Chondrocyte (in vitro differentiated cells): ENCODE results near the gene NDUFA8. TPM values are rescaled to one million over a fixed set of nuclear protein-coding genes. Genes with fewer than 3 reads are reported as not detected.

Experiments
- DNase-seq: peaks from one replicate; pipeline ENCODE4 v3.0.0; 2021; ENCODE audit warnings: mixed read lengths, low spot score
- H3K27ac Mint-ChIP-seq: one replicate; pipeline ENCODE4 v1.8.0; 2021; ENCODE audit warnings: mild to moderate bottlenecking, moderate library complexity, mixed read lengths; ENCODE audit not compliant: unreplicated experiment
- H3K27me3 Mint-ChIP-seq: 2 replicates; pipeline ENCODE4 v1.8.0; 2021; ENCODE audit warnings: low read depth, mixed read lengths
- H3K36me3 Mint-ChIP-seq: 2 replicates; pipeline ENCODE4 v1.8.0; 2021; ENCODE audit warnings: low read depth, mixed read lengths
- H3K4me1 Mint-ChIP-seq: 2 replicates; pipeline ENCODE4 v1.8.0; 2021; ENCODE audit warnings: low read depth, mild to moderate bottlenecking, mixed read lengths
- H3K4me3 Mint-ChIP-seq: one replicate; pipeline ENCODE4 v1.8.0; 2021; ENCODE audit warnings: mild to moderate bottlenecking, moderate library complexity, mixed read lengths; ENCODE audit not compliant: unreplicated experiment
- H3K9me3 Mint-ChIP-seq: 2 replicates; pipeline ENCODE4 v1.8.0; 2021; ENCODE audit warnings: low read depth, mixed read lengths
- total RNA-seq: library from RNA; stranded (reverse); gene quantifications from 3 replicates; pipeline ENCODE4 v1.2.1, GENCODE V29; 2021
- TF ChIP-seq, protein P1 (sequence below): fragments of 200-600 bp; sonication (generic); IDR thresholded peaks from 2 replicates; pipeline ENCODE4 v1.5.0; 2021; ENCODE audit warnings: antibody characterized with exemption, mild to moderate bottlenecking, moderate library complexity

The NDUFA8 gene
- total RNA-seq, 1 donor from 2014 or later = 47.9 TPM

DNA sequence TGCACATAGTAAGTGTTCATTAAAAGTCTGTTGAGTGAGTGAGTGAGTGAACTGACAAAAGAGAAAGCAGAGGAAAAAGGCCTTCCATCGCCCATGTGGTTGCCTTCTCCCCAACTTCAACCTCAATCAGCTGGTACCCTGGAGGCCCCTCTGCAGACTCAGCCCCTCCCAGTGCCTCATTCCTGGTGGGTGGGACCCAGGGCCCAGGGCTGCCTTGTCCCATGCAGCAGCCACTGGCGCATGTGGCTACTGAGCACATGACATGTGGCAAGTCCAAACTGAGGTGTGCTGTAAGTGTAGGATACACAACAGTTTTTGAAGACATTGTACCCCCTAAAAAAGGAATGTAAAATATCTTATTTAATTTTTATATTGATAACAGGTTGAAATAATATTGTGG is 29.6 kb downstream of the NDUFA8 start:
- no peak overlapping the region for H3K27ac Mint-ChIP-seq
- TF ChIP-seq, protein P1, sequence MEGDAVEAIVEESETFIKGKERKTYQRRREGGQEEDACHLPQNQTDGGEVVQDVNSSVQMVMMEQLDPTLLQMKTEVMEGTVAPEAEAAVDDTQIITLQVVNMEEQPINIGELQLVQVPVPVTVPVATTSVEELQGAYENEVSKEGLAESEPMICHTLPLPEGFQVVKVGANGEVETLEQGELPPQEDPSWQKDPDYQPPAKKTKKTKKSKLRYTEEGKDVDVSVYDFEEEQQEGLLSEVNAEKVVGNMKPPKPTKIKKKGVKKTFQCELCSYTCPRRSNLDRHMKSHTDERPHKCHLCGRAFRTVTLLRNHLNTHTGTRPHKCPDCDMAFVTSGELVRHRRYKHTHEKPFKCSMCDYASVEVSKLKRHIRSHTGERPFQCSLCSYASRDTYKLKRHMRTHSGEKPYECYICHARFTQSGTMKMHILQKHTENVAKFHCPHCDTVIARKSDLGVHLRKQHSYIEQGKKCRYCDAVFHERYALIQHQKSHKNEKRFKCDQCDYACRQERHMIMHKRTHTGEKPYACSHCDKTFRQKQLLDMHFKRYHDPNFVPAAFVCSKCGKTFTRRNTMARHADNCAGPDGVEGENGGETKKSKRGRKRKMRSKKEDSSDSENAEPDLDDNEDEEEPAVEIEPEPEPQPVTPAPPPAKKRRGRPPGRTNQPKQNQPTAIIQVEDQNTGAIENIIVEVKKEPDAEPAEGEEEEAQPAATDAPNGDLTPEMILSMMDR = no peak
- H3K9me3 Mint-ChIP-seq = no peaks in the 10 kb centered on the region
- H3K36me3 Mint-ChIP-seq = no peaks in the 10 kb centered on the region
- H3K4me1 Mint-ChIP-seq = peaks cover 28% of the 10 kb centered on the region
- H3K27me3 Mint-ChIP-seq = peaks cover 9% of the 10 kb centered on the region
- DNase-seq = no peak
- H3K4me3 Mint-ChIP-seq = no peak overlapping the region

DNA sequence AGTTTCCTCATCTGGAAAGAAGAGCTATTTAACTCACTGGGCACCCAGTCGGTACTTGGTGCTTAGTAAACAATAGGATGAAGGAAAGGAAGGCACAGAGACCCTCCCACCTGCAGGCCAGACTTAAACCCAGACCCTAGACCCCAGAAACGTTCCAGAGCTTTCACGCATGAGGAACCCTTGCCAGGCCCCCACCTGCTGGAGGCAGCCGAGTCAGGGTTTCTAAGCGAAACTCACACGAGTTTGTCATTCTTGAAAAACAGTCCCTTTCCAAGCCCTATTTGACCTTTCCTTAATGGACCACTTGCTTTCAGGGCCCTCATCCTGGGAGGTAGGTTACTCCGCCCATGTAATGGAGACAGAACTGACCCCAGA is 30.6 kb downstream of the NDUFA8 start:
- no peak overlapping the region for H3K4me3 Mint-ChIP-seq
- H3K27me3 Mint-ChIP-seq = peaks cover 15% of the 10 kb centered on the region
- no peak for DNase-seq
- H3K9me3 Mint-ChIP-seq = no peaks in the 10 kb centered on the region
- TF ChIP-seq, protein P1 = no peak
- peaks cover 28% of the 10 kb centered on the region for H3K4me1 Mint-ChIP-seq
- no peak overlapping the region for H3K27ac Mint-ChIP-seq
- no peaks in the 10 kb centered on the region for H3K36me3 Mint-ChIP-seq

DNA sequence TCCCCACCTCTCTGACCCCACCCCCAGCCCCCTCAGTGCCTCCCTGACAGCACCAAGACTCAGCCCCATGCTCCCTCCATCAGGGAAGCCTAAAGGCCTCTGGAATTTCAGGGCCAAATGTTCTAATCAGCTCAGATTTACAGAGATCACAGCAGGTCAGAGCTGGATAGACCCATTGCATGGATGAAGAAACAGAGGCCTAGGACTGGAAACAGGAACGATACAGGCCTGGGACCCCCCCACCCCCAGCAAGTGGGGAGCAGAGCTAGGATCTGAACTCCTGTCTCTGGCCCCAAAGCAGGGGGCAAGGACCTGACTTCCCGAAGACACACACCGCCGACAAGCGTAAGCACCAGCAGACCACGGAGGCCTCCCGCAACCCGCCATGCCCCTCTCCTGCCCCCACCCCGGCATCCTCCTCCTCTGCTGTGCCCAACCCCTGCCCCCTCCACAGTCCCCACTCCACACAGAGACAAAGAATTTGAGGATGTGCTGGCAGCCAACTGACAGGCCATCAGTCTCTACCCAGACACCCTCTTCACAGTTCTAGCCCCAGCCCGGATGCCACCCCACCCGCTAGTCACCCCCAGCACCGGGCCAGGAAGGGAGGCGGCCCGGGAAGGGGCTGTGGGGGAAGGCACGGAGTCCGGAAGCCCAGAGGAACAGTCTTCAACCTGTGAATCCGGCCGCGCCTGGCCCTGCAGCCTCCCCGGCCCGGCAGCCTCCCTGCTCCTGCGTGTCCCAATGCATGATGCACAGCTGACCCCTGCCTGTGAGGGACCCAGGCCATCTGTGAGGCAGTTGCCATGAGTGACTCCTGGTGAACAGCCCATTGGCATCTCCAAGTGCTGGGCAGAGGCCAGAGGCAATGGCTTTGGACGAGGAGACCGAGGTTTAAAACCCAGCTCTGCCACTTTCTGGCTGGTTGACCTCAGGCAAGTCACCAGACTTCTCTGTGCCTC is 31.3 kb downstream of the NDUFA8 start:
- no peaks in the 10 kb centered on the region for H3K9me3 Mint-ChIP-seq
- peaks cover 28% of the 10 kb centered on the region for H3K4me1 Mint-ChIP-seq
- TF ChIP-seq, protein P1 = no peak
- H3K27ac Mint-ChIP-seq = no peak overlapping the region
- H3K36me3 Mint-ChIP-seq = no peaks in the 10 kb centered on the region
- no peak overlapping the region for H3K4me3 Mint-ChIP-seq
- no peak for DNase-seq
- peaks cover 17% of the 10 kb centered on the region for H3K27me3 Mint-ChIP-seq

DNA sequence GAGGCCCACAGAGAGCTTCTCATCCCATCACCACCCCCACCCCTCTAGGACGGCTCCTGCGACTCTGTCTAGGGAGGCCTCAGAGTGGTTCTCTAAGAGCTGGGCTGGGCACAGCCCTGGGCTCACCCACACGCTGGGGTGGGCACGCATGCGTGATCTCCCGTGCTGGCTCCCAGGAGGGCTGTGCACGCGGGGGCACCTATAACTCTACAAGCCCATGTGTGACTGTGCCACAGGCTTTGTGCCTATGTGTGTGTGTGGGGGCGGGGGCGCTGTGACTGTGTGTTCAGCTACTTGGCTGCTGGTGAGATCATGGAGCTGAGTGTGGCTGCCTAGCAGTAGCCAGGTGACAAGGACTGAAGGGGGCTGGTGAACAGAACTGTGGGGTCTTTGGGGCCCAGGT is 32.2 kb downstream of the NDUFA8 start:
- Mint-ChIP-seq H3K4me3 (no peak overlapping the region), H3K36me3 (no peaks in the 10 kb centered on the region), H3K27me3 (peaks cover 17% of the 10 kb centered on the region), H3K4me1 (peaks cover 28% of the 10 kb centered on the region), H3K9me3 (no peaks in the 10 kb centered on the region), H3K27ac (no peak overlapping the region)
- TF ChIP-seq, protein P1 = no peak
- no peak for DNase-seq

DNA sequence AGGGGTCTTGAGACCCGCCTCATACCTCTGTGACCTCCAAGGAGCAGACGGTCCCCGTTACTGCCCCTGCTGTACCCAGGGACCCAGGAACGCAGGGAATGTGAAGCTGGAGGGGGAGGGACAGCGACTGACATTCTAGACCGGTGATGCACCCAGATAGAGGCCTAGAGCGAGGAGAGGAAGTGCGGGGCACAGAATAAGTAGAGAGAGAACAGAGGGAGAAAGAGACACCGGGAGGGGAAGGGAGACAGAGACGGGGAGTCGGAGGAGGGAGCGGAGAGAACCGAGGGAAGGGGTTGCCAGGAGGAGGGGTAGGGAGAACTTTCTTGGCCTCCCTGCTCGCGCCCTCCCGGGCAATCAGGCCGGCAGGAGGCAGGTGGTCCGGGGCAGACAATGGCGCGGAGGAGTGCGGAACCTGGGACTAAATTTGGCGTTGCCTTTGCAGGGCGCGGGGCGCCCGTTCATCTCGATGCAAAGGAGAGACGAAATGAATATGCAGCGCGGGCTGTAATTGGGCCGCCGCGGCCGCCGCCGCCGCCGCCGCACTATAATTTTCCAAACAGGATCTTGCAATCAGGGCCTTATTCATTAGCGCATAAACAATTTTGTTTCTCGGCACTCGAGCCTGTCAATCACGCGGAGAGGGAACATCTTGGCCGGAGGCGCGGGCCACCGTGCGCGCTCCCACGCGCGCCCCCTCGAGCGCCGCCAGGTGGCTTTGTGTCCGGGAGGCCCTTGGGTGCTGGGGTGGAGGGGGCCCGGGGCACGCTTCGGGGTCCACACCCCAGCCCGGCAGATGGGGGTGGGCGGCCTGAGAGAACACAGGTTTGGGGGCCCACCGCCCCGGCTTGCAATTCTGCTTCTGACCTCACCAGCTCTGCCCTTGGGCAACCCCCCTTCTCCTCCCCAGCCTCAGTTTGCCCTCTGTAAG is 33.0 kb downstream of the NDUFA8 start:
- H3K4me1 Mint-ChIP-seq = peaks cover 22% of the 10 kb centered on the region
- no peak for DNase-seq
- peak overlapping the region; percentile 72 for H3K4me3 Mint-ChIP-seq
- H3K36me3 Mint-ChIP-seq = no peaks in the 10 kb centered on the region
- TF ChIP-seq, protein P1 = peak; percentile 49
- no peak overlapping the region for H3K27ac Mint-ChIP-seq
- H3K9me3 Mint-ChIP-seq = no peaks in the 10 kb centered on the region
- peaks cover 17% of the 10 kb centered on the region for H3K27me3 Mint-ChIP-seq
